ENCODE results near the gene MCRIP2. TPM values are rescaled to one million over a fixed set of nuclear protein-coding genes. Genes with fewer than 3 reads are reported as not detected.

MCRIP2 gene
- total and polyA plus RNA-seq, 9 of the 15 experiments (the other 6 are each of a cell fraction or from before 2014, with no cell fraction given), result 0.80 to 120 (median 35.2) TPM

GRCh38 chr16:695355-696089 lies 53.9 kb downstream of the MCRIP2 start (continued):
- TF ChIP-seq CTCFL (IDR thresholded peaks at IDR 0.05; ENCODE audit: borderline replicate concordance, insufficient read depth, low read depth, low read length, poor library complexity, severe bottlenecking) (no peak), SOX6 (IDR thresholded peaks at IDR 0.05) (no peak), ZBTB2 (IDR thresholded peaks at IDR 0.05) (peak; percentile 74), CBX8 (IDR thresholded peaks at IDR 0.05; ENCODE audit: borderline replicate concordance, extremely low read depth, low read depth, low read length, poor library complexity, severe bottlenecking) (no peak), RAD21 (CRISPR knock-in tag; conservative IDR thresholded peaks at IDR 0.05 in 1 of 2, IDR thresholded peaks at IDR 0.05 in 1 of 2) (no peak), E2F4 (CRISPR knock-in tag; IDR thresholded peaks at IDR 0.05; ENCODE audit: low read depth) (peak; percentile 50; the same call in 1 of the 2 replicates), DIDO1 (tag; IDR thresholded peaks at IDR 0.05; ENCODE audit: low read depth) (no peak), STAG1 (CRISPR knock-in tag; IDR thresholded peaks at IDR 0.05; ENCODE audit: borderline replicate concordance) (no peak), ZNF384 (IDR thresholded peaks at IDR 0.05; ENCODE audit: low read depth, low read length) (no peak), ZKSCAN1 (IDR thresholded peaks at IDR 0.05; ENCODE audit: low read depth, low read length) (0 out of 2 replicates have a peak, but pooled peaks have one; percentile 24), NR2F6 (CRISPR knock-in tag; IDR thresholded peaks at IDR 0.05) (no peak), RBM25 (IDR thresholded peaks at IDR 0.05; ENCODE audit: low read depth, low read length, severe bottlenecking) (no peak), PCBP1 (IDR thresholded peaks at IDR 0.05; ENCODE audit: low read depth, low read length, poor library complexity, severe bottlenecking) (no peak), MTA1 (IDR thresholded peaks at IDR 0.05; ENCODE audit: borderline replicate concordance) (0 out of 2 replicates have a peak, but pooled peaks have one; percentile 17), C11orf30 (IDR thresholded peaks at IDR 0.05; ENCODE audit: low read depth) (no peak), ETS1 (conservative IDR thresholded peaks at IDR 0.05; ENCODE audit: control insufficient read depth, low read depth, low read length) (0 out of 2 replicates have a peak, but pooled peaks have one; percentile 33), ZBTB17 (CRISPR knock-in tag; IDR thresholded peaks at IDR 0.05) (no peak)
